Measurements from ENCODE around the gene CTNNAL1. TPM values are rescaled to one million over a fixed set of nuclear protein-coding genes. Genes with fewer than 3 reads are reported as not detected.
"Not testable (repeated sequence)": the region's sequence is repeated elsewhere in the genome, so short reads cannot be mapped to it uniquely, and the experiment has no call there.

CTNNAL1 gene
- total RNA-seq, 2 experiments from 2014 or later = 21.4 to 21.8 TPM

- no peak overlapping the region for H3K4me3 Mint-ChIP-seq
- H3K4me1 Mint-ChIP-seq (ENCODE audit: low read depth) = peaks cover 10% of the 10 kb centered on the region
- peaks cover 39% of the 10 kb centered on the region for H3K36me3 Mint-ChIP-seq (ENCODE audit: low read depth)
- POLR2A ChIA-PET = no interaction called here
- CTCF ChIA-PET = no interaction called here
- ATAC-seq (peak; percentile 42), DNase-seq (peak; percentile 36)
- no peaks in the 10 kb centered on the region for H3K27me3 Mint-ChIP-seq (ENCODE audit: low read depth)
- no peaks in the 10 kb centered on the region for H3K9me3 Mint-ChIP-seq (ENCODE audit: insufficient read depth)
- peak overlapping the region; percentile 67 for H3K27ac Mint-ChIP-seq
These were observed 101.5 kb downstream of the CTNNAL1 start for GRCh38 chr9:108911820-108912219.

GRCh38 chr9:108910914-108911313, 102.4 kb downstream of the CTNNAL1 start:
- peaks cover 40% of the 10 kb centered on the region for H3K36me3 Mint-ChIP-seq (ENCODE audit: low read depth)
- CTCF ChIA-PET = no interaction called here
- no peak for DNase-seq
- H3K4me3 Mint-ChIP-seq = no peak overlapping the region
- H3K27me3 Mint-ChIP-seq (ENCODE audit: low read depth) = no peaks in the 10 kb centered on the region
- ATAC-seq = no peak
- no peaks in the 10 kb centered on the region for H3K9me3 Mint-ChIP-seq (ENCODE audit: insufficient read depth)
- POLR2A ChIA-PET = no interaction called here
- peaks cover 10% of the 10 kb centered on the region for H3K4me1 Mint-ChIP-seq (ENCODE audit: low read depth)
- peak overlapping the region; percentile 36 for H3K27ac Mint-ChIP-seq

DNA sequence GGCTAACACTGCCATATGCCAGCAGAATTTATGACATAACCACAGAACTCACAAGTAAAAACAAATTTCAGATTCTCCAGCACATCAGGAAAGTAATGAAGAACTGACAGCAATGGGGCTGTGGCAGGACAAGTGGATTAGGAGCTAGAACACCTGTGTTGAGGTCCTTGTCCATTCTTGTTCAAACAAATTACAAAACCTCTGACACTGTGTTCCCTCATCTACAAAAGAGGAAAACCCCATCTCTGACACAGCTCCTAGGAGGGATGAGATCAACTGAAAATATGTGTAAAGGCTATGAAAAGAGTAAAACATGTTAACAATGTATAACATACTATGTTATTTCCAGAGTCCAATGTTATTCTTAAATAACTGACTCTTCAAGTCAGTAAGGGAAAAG, 102.9 kb downstream of the CTNNAL1 start:
- CTCF ChIA-PET = interaction anchor here (0.9 kb wide), 1 partner anchor 233 kb away, joined by 3 read pairs; no protein-coding TSS in a partner anchor
- Mint-ChIP-seq H3K27ac (no peak overlapping the region), H3K9me3 (ENCODE audit: insufficient read depth) (no peaks in the 10 kb centered on the region), H3K4me3 (no peak overlapping the region), H3K27me3 (ENCODE audit: low read depth) (no peaks in the 10 kb centered on the region), H3K36me3 (ENCODE audit: low read depth) (peaks cover 35% of the 10 kb centered on the region), H3K4me1 (ENCODE audit: low read depth) (peaks cover 10% of the 10 kb centered on the region)
- POLR2A ChIA-PET = no interaction called here
- no peak for ATAC-seq
- no peak for DNase-seq

- CTCF ChIA-PET = no interaction called here
- DNase-seq (no peak), ATAC-seq (no peak)
- POLR2A ChIA-PET = no interaction called here
- no peaks in the 10 kb centered on the region for H3K4me1 Mint-ChIP-seq (ENCODE audit: low read depth)
- no peaks in the 10 kb centered on the region for H3K27me3 Mint-ChIP-seq (ENCODE audit: low read depth)
- peaks cover 33% of the 10 kb centered on the region for H3K36me3 Mint-ChIP-seq (ENCODE audit: low read depth)
- no peak overlapping the region for H3K4me3 Mint-ChIP-seq
- H3K27ac Mint-ChIP-seq = no peak overlapping the region
- H3K9me3 Mint-ChIP-seq (ENCODE audit: insufficient read depth) = no peaks in the 10 kb centered on the region
These were observed 107.8 kb downstream of the CTNNAL1 start for GRCh38 chr9:108905494-108905893.

GRCh38 chr9:108904161-108904560, 109.1 kb downstream of the CTNNAL1 start:
- Mint-ChIP-seq H3K36me3 (ENCODE audit: low read depth) (peaks cover 30% of the 10 kb centered on the region), H3K4me1 (ENCODE audit: low read depth) (no peaks in the 10 kb centered on the region), H3K4me3 (no peak overlapping the region), H3K9me3 (ENCODE audit: insufficient read depth) (no peaks in the 10 kb centered on the region), H3K27ac (no peak overlapping the region), H3K27me3 (ENCODE audit: low read depth) (no peaks in the 10 kb centered on the region)
- ChIA-PET POLR2A (no interaction called here), CTCF (interaction anchor here (0.7 kb wide), 1 partner anchor 119 kb away, joined by 3 read pairs; no protein-coding TSS in a partner anchor)
- DNase-seq (no peak), ATAC-seq (no peak)

DNA sequence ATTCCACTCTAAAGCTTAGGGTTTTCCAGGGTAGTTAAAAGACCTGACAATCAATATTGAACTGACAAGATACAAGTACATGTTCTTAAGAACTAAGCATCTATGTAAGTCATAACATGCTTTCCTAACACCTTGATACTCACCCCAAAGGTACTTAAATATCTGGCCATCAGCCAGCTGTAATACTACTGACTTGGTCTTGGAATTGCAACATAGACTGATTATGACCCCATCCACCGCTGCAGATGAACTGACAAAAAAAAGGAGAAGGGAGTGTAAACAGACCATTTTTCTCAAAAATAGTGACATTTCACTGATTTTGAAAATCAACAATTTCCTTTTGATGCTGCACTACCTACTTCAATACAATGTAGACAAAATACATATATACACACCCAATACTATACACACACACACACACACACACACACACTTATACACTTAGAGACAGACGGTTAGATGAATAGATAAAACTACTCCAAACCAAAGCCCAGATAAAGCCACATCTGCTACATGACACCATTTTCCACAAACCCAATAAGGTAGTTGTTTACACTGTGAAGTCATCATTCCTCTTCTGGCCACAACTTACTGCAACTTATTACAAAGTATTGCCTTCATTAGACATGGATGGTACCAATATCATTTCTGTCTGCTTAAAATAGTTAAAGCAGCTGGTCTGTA, 109.7 kb downstream of the CTNNAL1 start:
- Mint-ChIP-seq H3K27me3 (ENCODE audit: low read depth) (no peaks in the 10 kb centered on the region), H3K4me1 (ENCODE audit: low read depth) (no peaks in the 10 kb centered on the region), H3K4me3 (no peak overlapping the region), H3K9me3 (ENCODE audit: insufficient read depth) (no peaks in the 10 kb centered on the region), H3K27ac (no peak overlapping the region), H3K36me3 (ENCODE audit: low read depth) (peaks cover 30% of the 10 kb centered on the region)
- ATAC-seq (no peak), DNase-seq (no peak)
- POLR2A ChIA-PET = no interaction called here
- CTCF ChIA-PET = interaction anchor here (0.7 kb wide), 1 partner anchor 119 kb away, joined by 3 read pairs; no protein-coding TSS in a partner anchor

- ATAC-seq = no peak
- H3K36me3 Mint-ChIP-seq (ENCODE audit: low read depth) = peaks cover 44% of the 10 kb centered on the region
- no peak overlapping the region for H3K27ac Mint-ChIP-seq
- no peak overlapping the region for H3K4me3 Mint-ChIP-seq
- no peaks in the 10 kb centered on the region for H3K4me1 Mint-ChIP-seq (ENCODE audit: low read depth)
- no peak for DNase-seq
- no peaks in the 10 kb centered on the region for H3K27me3 Mint-ChIP-seq (ENCODE audit: low read depth)
- ChIA-PET CTCF (interaction anchor here (2.0 kb wide), 1 partner anchor 54 kb away, joined by 4 read pairs; no protein-coding TSS in a partner anchor), POLR2A (no interaction called here)
- H3K9me3 Mint-ChIP-seq (ENCODE audit: insufficient read depth) = no peaks in the 10 kb centered on the region
These were observed 113.1 kb downstream of the CTNNAL1 start for GRCh38 chr9:108900176-108900575.

GRCh38 chr9:108899023-108899695, 114.1 kb downstream of the CTNNAL1 start:
- CTCF ChIA-PET = interaction anchor here (1.0 to 2.0 kb wide), 2 partner anchors 15 to 55 kb away, joined by 4 read pairs; no protein-coding TSS in a partner anchor
- H3K27me3 Mint-ChIP-seq (ENCODE audit: low read depth); H3K27ac Mint-ChIP-seq; H3K4me1 Mint-ChIP-seq (ENCODE audit: low read depth); POLR2A ChIA-PET; DNase-seq; ATAC-seq; H3K9me3 Mint-ChIP-seq (ENCODE audit: insufficient read depth); H3K4me3 Mint-ChIP-seq: not testable (repeated sequence)
- peaks cover 45% of the 10 kb centered on the region for H3K36me3 Mint-ChIP-seq (ENCODE audit: low read depth)

- H3K4me1 Mint-ChIP-seq (ENCODE audit: low read depth) = no peaks in the 10 kb centered on the region
- H3K27me3 Mint-ChIP-seq (ENCODE audit: low read depth) = no peaks in the 10 kb centered on the region
- DNase-seq = no peak
- CTCF ChIA-PET = interaction anchor here (1.1 kb wide), 1 partner anchor 416 kb away, joined by 3 read pairs; no protein-coding TSS in a partner anchor
- POLR2A ChIA-PET = no interaction called here
- peaks cover 37% of the 10 kb centered on the region for H3K36me3 Mint-ChIP-seq (ENCODE audit: low read depth)
- ATAC-seq = no peak
- H3K27ac Mint-ChIP-seq = no peak overlapping the region
- no peak overlapping the region for H3K4me3 Mint-ChIP-seq
- no peaks in the 10 kb centered on the region for H3K9me3 Mint-ChIP-seq (ENCODE audit: insufficient read depth)
These were observed 115.8 kb downstream of the CTNNAL1 start for GRCh38 chr9:108897324-108898096.

- POLR2A ChIA-PET = no interaction called here
- no peak overlapping the region for H3K27ac Mint-ChIP-seq
- CTCF ChIA-PET = interaction anchor here (0.6 to 1.0 kb wide), 3 partner anchors 9 to 152 kb away, joined by 3 read pairs; no protein-coding TSS in a partner anchor
- no peaks in the 10 kb centered on the region for H3K4me1 Mint-ChIP-seq (ENCODE audit: low read depth)
- DNase-seq (no peak), ATAC-seq (no peak)
- H3K4me3 Mint-ChIP-seq = no peak overlapping the region
- H3K27me3 Mint-ChIP-seq (ENCODE audit: low read depth) = no peaks in the 10 kb centered on the region
- H3K36me3 Mint-ChIP-seq (ENCODE audit: low read depth) = peaks cover 43% of the 10 kb centered on the region
- H3K9me3 Mint-ChIP-seq (ENCODE audit: insufficient read depth) = no peaks in the 10 kb centered on the region
These were observed 118.9 kb downstream of the CTNNAL1 start for GRCh38 chr9:108894225-108894997.
